T follicular helper cell (primary cell): ENCODE measurements around the gene PROM1.

Source experiments
- DNase-seq: peaks from one replicate; pipeline ENCODE4 v3.0.0-alpha.2; 2020; ENCODE audit warnings: low read depth

Gene PROM1

GRCh38 chr4:16062601-16063000 lies 21.2 kb downstream of the PROM1 start:
- no peak for DNase-seq

- DNase-seq = no peak
These were observed 27.0 kb downstream of the PROM1 start for GRCh38 chr4:16056681-16057385.

- DNase-seq = no peak
These were observed 27.9 kb downstream of the PROM1 start for GRCh38 chr4:16055873-16056272.

- DNase-seq = no peak
These were observed 28.4 kb downstream of the PROM1 start for GRCh38 chr4:16055471-16055870.

GRCh38 chr4:16052939-16053338 lies 30.9 kb downstream of the PROM1 start:
- no peak for DNase-seq

- no peak for DNase-seq
These were observed 31.8 kb downstream of the PROM1 start for GRCh38 chr4:16051980-16052379.

GRCh38 chr4:16051132-16051531 lies 32.7 kb downstream of the PROM1 start:
- DNase-seq = no peak

GRCh38 chr4:16050669-16051068 lies 33.2 kb downstream of the PROM1 start:
- no peak for DNase-seq

- DNase-seq = no peak
These were observed 35.0 kb downstream of the PROM1 start for GRCh38 chr4:16048619-16049419.

- no peak for DNase-seq
These were observed 38.1 kb downstream of the PROM1 start for GRCh38 chr4:16045687-16046086.

- DNase-seq = no peak
These were observed 40.0 kb downstream of the PROM1 start for GRCh38 chr4:16043642-16044498.

- DNase-seq = no peak
These were observed 44.7 kb downstream of the PROM1 start for GRCh38 chr4:16039139-16039538.

- DNase-seq = no peak
These were observed 45.9 kb downstream of the PROM1 start for GRCh38 chr4:16037901-16038300.

- no peak for DNase-seq
These were observed 48.0 kb downstream of the PROM1 start for GRCh38 chr4:16035843-16036242.

- no peak for DNase-seq
These were observed 49.6 kb downstream of the PROM1 start for GRCh38 chr4:16034010-16034748.

GRCh38 chr4:16032396-16032770 lies 51.4 kb downstream of the PROM1 start:
- no peak for DNase-seq

- no peak for DNase-seq
These were observed 52.1 kb downstream of the PROM1 start for GRCh38 chr4:16031546-16032395.

GRCh38 chr4:16029886-16030285 lies 53.9 kb downstream of the PROM1 start:
- no peak for DNase-seq

GRCh38 chr4:16029262-16029661 lies 54.6 kb downstream of the PROM1 start:
- DNase-seq = no peak

GRCh38 chr4:16027626-16028025 lies 56.2 kb downstream of the PROM1 start:
- no peak for DNase-seq

- DNase-seq = no peak
These were observed 56.7 kb downstream of the PROM1 start for GRCh38 chr4:16027114-16027513.
